ENCODE measurements around the gene SUMO1.

SUMO1 gene

DNA sequence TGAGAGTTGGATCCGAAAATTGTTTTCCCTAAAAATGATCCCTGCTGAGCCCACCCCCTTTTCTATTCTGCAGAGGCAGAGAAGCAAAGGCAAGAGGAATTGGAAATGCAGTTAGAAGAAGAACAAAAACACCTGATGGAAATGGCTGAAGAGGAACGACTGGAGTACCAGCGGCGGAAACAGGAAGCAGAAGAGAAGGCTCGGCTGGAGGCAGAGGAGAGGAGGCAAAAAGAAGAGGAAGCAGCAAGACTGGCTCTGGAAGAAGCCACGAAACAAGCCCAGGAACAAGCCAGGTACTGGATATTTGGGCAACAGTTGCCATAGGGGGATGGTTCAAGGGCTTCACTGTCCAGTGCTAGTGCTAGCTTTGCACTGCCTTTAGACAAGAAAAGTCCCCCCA is 41.7 kb downstream of the SUMO1 start:
- DNase-seq (ENCODE audit: low spot score), result no peak

DNA sequence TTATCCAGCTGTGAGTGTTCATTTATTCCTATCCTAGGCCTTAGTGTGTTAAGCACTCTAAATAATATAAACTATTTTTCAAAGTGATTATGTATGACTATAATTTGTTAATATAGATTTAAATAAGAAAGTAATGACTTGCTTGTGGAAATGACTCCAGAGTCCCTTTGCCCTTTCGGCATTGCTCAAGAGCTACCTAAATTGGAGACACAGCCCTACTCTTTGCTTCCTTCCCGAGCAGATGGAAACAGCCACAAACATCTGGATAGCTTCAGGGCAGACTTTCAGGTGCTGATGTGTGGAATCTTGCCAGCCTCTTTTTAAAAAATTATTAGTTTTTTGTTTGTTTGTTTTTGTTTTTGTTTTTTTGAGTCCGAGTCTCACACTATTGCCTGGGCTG is 44.0 kb downstream of the SUMO1 start:
- DNase-seq (ENCODE audit: low spot score), result no peak

DNA sequence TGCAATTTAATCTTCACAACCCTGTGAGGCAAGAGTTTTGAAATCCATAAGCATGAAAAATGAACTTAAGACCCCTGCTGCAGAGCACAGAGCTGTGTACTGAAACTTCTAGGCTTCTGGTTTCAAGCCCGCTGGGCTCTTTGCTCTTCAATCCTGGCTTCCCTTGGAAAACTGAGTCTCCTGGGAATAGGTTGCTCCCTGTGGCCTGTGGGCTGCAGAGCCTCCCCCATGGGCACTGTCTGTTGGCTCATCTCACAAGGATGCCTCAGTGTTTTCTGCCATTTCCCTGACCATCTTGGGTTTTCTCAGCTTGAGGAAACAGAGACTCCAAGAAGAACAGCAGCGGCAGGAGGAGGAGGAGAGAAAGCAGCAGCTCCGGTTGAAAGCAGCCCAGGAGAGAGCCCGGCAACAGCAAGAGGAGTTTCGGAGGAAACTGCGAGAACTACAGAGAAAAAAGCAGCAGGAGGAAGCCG is 44.5 kb downstream of the SUMO1 start:
- DNase-seq (ENCODE audit: low spot score), result no peak

GRCh38 chr2:202193305-202193704 is 45.1 kb downstream of the SUMO1 start:
- DNase-seq (ENCODE audit: low spot score), result no peak

DNA sequence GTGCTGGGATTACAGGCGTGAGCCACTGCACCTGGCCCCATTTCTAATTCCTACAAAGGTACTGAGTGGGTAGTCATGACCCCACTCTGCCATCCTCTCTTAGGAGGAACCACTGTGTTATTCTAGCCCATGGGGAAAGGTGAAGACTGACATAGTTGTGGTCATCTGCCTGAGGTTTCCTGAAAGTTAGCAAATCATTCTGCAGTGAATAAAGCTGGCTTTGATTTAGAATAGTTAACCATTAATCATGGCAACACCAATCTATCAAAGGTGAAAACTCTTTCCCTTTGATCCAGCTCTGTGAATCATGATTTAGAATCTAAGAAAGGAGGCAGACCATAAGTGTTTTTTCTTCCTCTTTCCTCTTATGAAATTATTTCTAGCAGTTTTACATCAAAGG is 50.8 kb downstream of the SUMO1 start:
- no peak for DNase-seq (ENCODE audit: low spot score)

- DNase-seq (ENCODE audit: low spot score), result no peak
These were observed 51.7 kb downstream of the SUMO1 start for GRCh38 chr2:202186641-202187202.

- no peak for DNase-seq (ENCODE audit: low spot score)
These were observed 53.2 kb downstream of the SUMO1 start for GRCh38 chr2:202185156-202185555.

DNA sequence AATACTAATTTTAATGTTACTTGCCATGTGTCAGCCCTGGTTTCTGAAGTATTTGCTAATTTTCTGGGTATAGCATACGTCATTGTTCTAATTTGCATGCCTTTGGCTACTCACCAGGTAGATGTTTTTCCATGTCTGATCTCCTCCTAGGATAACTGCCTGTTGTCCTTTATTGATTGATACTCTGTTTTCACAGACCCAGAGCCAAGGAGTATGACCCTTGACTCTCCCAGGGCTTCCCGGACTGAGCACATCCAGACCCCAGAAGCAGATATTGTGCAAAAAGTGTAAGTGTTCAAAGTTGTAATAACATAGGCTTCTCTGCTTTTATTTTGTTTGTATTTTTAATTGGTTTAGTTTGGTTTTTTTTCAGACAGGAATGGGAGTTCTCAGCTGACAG is 53.8 kb downstream of the SUMO1 start:
- DNase-seq (ENCODE audit: low spot score), result no peak

GRCh38 chr2:202178346-202178958 is 59.9 kb downstream of the SUMO1 start:
- DNase-seq (ENCODE audit: low spot score), result peak; percentile 63

DNA sequence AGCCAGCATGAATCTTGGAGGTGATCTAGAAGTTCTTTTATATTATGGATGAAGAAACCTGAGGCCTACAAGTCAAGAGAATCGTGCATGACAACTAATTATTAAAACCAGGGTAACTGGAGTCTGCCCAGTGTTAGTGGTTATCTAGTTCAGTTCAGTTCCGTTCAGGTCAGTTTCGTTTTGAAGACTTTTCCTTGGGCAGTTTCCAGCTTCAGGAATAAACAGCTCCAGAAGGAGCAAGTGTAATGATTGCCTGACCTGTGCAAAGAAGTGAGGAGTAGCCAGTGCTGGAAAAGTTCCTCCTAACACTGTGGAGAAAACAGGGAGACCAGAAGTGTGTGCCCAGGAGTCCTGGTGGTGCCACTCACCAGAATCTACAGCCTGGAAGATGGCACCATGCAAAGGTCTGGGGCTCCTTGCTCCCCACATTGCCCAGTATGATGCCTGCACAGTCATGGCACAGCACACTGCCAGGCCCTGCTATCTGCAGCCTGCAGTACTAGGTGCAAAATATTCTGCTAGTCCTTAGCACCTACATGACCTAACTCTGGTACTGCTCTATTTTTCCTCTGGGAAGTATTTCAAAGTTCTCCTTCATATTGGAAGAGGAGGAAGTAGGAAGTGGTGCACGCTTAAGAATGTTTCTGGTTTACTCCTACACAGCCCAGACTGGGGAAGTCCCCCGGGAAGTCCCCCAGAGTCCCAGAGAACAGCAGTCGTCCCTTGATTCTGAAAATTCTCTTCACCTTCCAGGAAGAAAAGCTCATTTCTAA is 65.8 kb downstream of the SUMO1 start:
- no peak for DNase-seq (ENCODE audit: low spot score)

GRCh38 chr2:202171241-202171825 is 67.1 kb downstream of the SUMO1 start:
- no peak for DNase-seq (ENCODE audit: low spot score)

GRCh38 chr2:202169832-202170424 is 68.5 kb downstream of the SUMO1 start:
- no peak for DNase-seq (ENCODE audit: low spot score)

- no peak for DNase-seq (ENCODE audit: low spot score)
These were observed 69.3 kb downstream of the SUMO1 start for GRCh38 chr2:202169131-202169530.

DNA sequence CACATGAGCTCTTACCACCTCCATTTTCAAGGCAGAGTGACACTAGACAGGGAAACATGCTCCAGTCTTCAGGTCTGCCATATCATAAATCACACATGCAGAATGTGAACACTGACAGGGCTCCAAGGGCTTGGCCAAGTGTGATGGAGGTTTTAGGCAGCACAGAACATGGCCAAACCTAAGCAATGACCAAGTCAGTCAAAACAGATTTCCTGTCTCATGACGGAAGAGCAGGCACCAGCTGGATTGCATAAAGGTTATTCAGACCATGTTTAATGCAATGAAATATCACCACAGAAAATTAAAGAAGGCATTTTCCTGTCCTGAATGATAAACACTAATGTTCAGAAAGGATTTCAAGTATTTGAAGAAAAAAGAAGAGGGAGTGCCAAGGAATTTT is 72.5 kb downstream of the SUMO1 start:
- no peak for DNase-seq (ENCODE audit: low spot score)

GRCh38 chr2:202165208-202165607 is 73.2 kb downstream of the SUMO1 start:
- no peak for DNase-seq (ENCODE audit: low spot score)

DNA sequence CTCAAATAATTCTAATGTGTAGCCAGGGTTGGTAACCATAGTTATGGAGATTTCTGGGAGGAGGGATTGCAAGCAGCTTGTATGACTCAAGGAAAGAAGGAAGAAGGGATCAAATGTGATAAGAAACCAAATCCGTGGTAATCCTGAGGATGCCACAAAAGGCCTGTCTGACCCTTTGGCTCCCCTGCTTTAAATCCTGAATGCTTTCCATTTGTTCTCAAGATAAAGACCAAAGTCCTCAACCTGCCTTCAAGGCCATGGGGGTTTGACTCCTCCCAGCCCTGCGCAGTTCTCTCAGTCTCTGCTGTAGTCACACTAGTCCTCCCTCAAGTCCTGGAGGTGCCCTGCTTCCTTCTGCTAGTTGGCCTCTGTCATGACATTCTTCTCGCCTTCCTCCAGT is 74.0 kb downstream of the SUMO1 start:
- DNase-seq (ENCODE audit: low spot score), result no peak

DNA sequence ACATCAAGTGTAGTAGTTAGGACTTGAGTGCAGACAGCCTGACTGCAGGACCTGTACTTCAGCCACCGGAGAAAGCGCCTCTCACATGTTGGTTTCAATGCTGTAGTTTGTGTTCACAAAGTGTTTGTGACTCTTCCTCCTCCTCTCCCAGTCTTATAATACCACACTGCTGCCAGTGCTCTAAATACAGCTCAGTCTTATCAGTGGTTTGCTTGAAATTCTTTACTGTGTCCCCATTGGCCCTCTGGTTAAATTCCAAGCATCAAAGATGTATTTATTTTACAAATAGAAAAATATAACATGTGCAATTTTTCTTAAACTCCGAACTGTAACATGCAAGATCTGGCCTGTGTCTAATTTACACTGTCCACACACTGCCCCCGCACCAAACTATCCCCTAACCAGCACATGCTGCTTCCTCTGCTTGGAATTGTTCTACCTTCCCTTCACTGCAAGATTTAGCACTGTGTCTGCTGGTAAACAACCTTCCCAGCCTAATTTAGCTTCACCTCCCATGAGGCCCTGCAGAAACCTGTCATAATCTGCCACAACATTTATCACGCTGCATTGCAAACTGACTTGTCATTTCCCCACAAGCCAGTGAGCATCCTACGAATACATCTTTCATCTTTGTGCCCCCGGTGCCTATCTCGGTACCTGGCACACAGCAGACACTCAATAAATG is 77.1 kb downstream of the SUMO1 start:
- DNase-seq (ENCODE audit: low spot score), result no peak

- DNase-seq (ENCODE audit: low spot score), result no peak
These were observed 79.6 kb downstream of the SUMO1 start for GRCh38 chr2:202158796-202159195.

DNA sequence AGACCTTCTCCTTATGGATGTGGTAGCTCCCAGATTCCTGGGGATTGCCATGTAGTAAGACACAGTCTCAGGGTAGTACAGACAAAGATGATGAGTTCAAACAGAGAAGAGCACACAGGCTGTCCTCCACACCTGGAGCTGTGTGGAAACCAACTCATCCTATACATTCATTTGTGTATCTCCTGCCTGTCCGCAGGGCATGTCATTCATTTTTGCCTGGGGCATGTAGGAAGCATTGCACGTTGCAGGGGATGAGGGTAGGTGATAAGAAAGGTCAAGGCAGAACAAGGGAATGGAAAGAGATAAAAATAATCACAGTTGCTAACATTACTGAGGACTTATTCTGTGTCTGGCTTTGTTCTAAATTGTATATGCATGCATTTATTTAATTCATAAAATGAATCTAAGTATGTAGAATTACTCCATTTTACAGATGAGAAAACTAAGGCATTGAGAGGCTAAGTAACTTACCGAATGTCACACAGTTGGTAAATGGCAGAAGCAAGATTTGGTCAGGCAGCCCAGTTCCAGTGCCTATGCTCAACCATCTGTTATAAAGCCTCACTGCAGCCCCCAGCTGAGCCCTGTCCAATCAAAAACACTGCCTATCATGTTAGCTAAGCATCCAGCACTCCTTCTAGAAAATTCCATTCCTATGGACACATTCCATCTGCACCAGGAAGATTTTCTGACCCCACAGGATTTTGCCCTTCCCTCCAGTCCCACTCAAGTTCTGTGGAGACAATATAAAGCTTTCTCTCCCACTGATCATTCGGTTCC is 81.0 kb downstream of the SUMO1 start:
- DNase-seq (ENCODE audit: low spot score), result no peak
